Measurements from ENCODE around the gene TSR3. TPM values are rescaled to one million over a fixed set of nuclear protein-coding genes. Genes with fewer than 3 reads are reported as not detected.

Gene TSR3
- total RNA-seq, 1 experiment from 2014 or later: 52.7 TPM

GRCh38 chr16:1343428-1344242 is 8.0 kb downstream of the TSR3 start (continued):
- TF ChIP-seq MAX (IDR thresholded peaks at IDR 0.05): no peak
- TF ChIP-seq CEBPB (IDR thresholded peaks at IDR 0.05; ENCODE audit: low read depth): no peak
- no peak for TF ChIP-seq CTCF (IDR thresholded peaks at IDR 0.05 in 2 of 3, conservative IDR thresholded peaks at IDR 0.05 in 1 of 3; ENCODE audit: borderline replicate concordance in 1 of 3, insufficient read depth in 1 of 3, low read depth in 2 of 3, low read length in 2 of 3)
- TF ChIP-seq FOSL1 (IDR thresholded peaks at IDR 0.05; ENCODE audit: low read depth): no peak
- no peak for TF ChIP-seq EZH2 (IDR thresholded peaks at IDR 0.05)

GRCh38 chr16:1342526-1343427 is 8.9 kb downstream of the TSR3 start:
- RAD21 ChIA-PET (ENCODE audit: low non-redundant PET in 1 of 2, low total read pairs in 2 of 2, uncharacterized antibody in 2 of 2, unreplicated experiment in 2 of 2): no interaction called here
- DNase-seq (ENCODE audit: low read depth, low spot score) (peak; percentile 95), ATAC-seq (peak; percentile 98)
- Histone ChIP-seq H3K4me2 (ENCODE audit: low read length) (peak overlapping the region; percentile 59), H3K79me2 (ENCODE audit: insufficient read depth, low read length) (no peaks in the 10 kb centered on the region), H3K9ac (ENCODE audit: low read length) (no peak overlapping the region), H3K9me2 (ENCODE audit: insufficient read depth) (no peaks in the 10 kb centered on the region), H2AFZ (ENCODE audit: low read depth, low read length, poor library complexity, severe bottlenecking) (no peak overlapping the region), H3K9me3 (ENCODE audit: control insufficient read depth in 1 of 2, insufficient read depth in 1 of 2, low read depth in 1 of 2, low read length in 2 of 2) (no peaks in the 10 kb centered on the region), H3K4me1 (ENCODE audit: control insufficient read depth in 1 of 2, insufficient read depth in 2 of 2, low read length in 2 of 2) (peaks cover 9 to 19% of the 10 kb centered on the region in 2 experiments; a peak in 3 of 4 replicates), H3K4me3 (replicated peaks in 1 of 2; ENCODE audit: low read depth in 1 of 2, low read length in 2 of 2) (no peak overlapping the region), H4K20me1 (ENCODE audit: insufficient read depth) (no peaks in the 10 kb centered on the region), H3K27me3 (ENCODE audit: insufficient read depth, low read length) (no peaks in the 10 kb centered on the region), H3K36me3 (ENCODE audit: control insufficient read depth in 1 of 2, insufficient read depth in 2 of 2, low read length in 2 of 2) (no peaks in the 10 kb centered on the region), H3K27ac (ENCODE audit: low read depth, low read length) (peak overlapping the region; percentile 22; the same call in 1 of the 2 replicates)
- no peak for TF ChIP-seq ELF1 (IDR thresholded peaks at IDR 0.05; ENCODE audit: borderline replicate concordance, low read depth)
- TF ChIP-seq REST (IDR thresholded peaks at IDR 0.05; ENCODE audit: low read depth): no peak
- TF ChIP-seq SP1 (IDR thresholded peaks at IDR 0.05; ENCODE audit: low read depth): peak; percentile 92
- TF ChIP-seq FOSL1 (IDR thresholded peaks at IDR 0.05; ENCODE audit: low read depth): no peak
- TF ChIP-seq MAX (IDR thresholded peaks at IDR 0.05): peak; percentile 62; the same call in 1 of the 2 replicates
- peak; percentile 88 for TF ChIP-seq EGR1 (IDR thresholded peaks at IDR 0.05; ENCODE audit: low read depth)
- TF ChIP-seq CTCF (IDR thresholded peaks at IDR 0.05 in 2 of 3, conservative IDR thresholded peaks at IDR 0.05 in 1 of 3; ENCODE audit: borderline replicate concordance in 1 of 3, insufficient read depth in 1 of 3, low read depth in 2 of 3, low read length in 2 of 3): peak in 1 of 3 experiments; percentile 13; a peak in 1 of 6 replicates
- no peak for TF ChIP-seq JUND (IDR thresholded peaks at IDR 0.05)
- TF ChIP-seq POLR2AphosphoS5 (IDR thresholded peaks at IDR 0.05; ENCODE audit: low read depth, low read length): peak; percentile 32; the same call in 1 of the 2 replicates
- TF ChIP-seq POLR2A (IDR thresholded peaks at IDR 0.05; ENCODE audit: borderline replicate concordance, extremely low read depth, insufficient read depth, insufficient read length): no peak
- POLR2A ChIA-PET: interaction anchor here (0.6 to 1.2 kb wide), 4 partner anchors 9 to 276 kb away, joined by 4 to 10 read pairs (median 4); partner anchors contain the start of gene BAIAP3
- CTCF ChIA-PET: interaction anchor here (0.6 kb wide), 2 partner anchors 21 to 627 kb away, joined by 3 to 4 read pairs; no protein-coding TSS in a partner anchor
- intact Hi-C loops (cut with micrococcal nuclease): no loop called here
- BruUV-seq (replicated peaks): no TSS peak
